Raji (cell line): Measurements from ENCODE around the gene JAG1.

Experiments used
- POLR2A ChIP-seq: IDR thresholded peaks from 2 replicates; pipeline ENCODE4 v1.6.1; 2011; ENCODE audit warnings: low read depth, low read length, control low read depth; ENCODE audit not compliant: insufficient read depth

Gene JAG1

GRCh38 chr20:10666221-10667076, 7.3 kb downstream of the JAG1 start:
- TF ChIP-seq POLR2A = no peak

GRCh38 chr20:10665791-10666190, 8.0 kb downstream of the JAG1 start:
- no peak for TF ChIP-seq POLR2A

- no peak for TF ChIP-seq POLR2A
These were observed 8.7 kb downstream of the JAG1 start for GRCh38 chr20:10665027-10665561.

- no peak for TF ChIP-seq POLR2A
These were observed 10.0 kb downstream of the JAG1 start for GRCh38 chr20:10663756-10664155.

- TF ChIP-seq POLR2A = no peak
These were observed 10.9 kb downstream of the JAG1 start for GRCh38 chr20:10662661-10663458.

GRCh38 chr20:10662151-10662550, 11.6 kb downstream of the JAG1 start:
- TF ChIP-seq POLR2A = no peak

GRCh38 chr20:10661261-10661660, 12.5 kb downstream of the JAG1 start:
- TF ChIP-seq POLR2A = no peak

GRCh38 chr20:10660661-10661060, 13.1 kb downstream of the JAG1 start:
- TF ChIP-seq POLR2A = no peak

GRCh38 chr20:10659651-10660601, 13.9 kb downstream of the JAG1 start:
- no peak for TF ChIP-seq POLR2A

- TF ChIP-seq POLR2A = no peak
These were observed 14.7 kb downstream of the JAG1 start for GRCh38 chr20:10658876-10659632.

GRCh38 chr20:10658051-10658823, 15.6 kb downstream of the JAG1 start:
- TF ChIP-seq POLR2A = no peak

- no peak for TF ChIP-seq POLR2A
These were observed 16.3 kb downstream of the JAG1 start for GRCh38 chr20:10657453-10657852.

GRCh38 chr20:10655720-10656669, 17.8 kb downstream of the JAG1 start:
- no peak for TF ChIP-seq POLR2A

GRCh38 chr20:10654630-10655029, 19.2 kb downstream of the JAG1 start:
- TF ChIP-seq POLR2A = no peak
